K562 (cell line): ENCODE measurements around the gene PLEKHN1. TPM values are rescaled to one million over a fixed set of nuclear protein-coding genes. Genes with fewer than 3 reads are reported as not detected.

Source experiments
- ATAC-seq: fragments of 200-7000 bp; cut with Tn5 transposase; 3 replicates; pipeline ENCODE4 v1.9.1; 2020; ENCODE audit warnings: moderate library complexity
- BruUV-seq: library from RNA; stranded (reverse); fragments of 400-500 nt; replicated peaks from 2 replicates; lab custom pipeline; 2021; lab: Mats Ljungman, UMichigan
- CTCF ChIA-PET: fragments of 300-600 bp; formaldehyde crosslinking; extraction: SDS; loops from one replicate; lab custom pipeline; 2021; ENCODE audit warnings: low intra/inter-chr PET ratio; lab: Yijun Ruan, JAX
- POLR2A ChIA-PET: fragments of 300-600, 350-650 bp; sonication (Branson Sonifier 250); formaldehyde crosslinking; extraction: SDS; loops from one replicate; lab custom pipeline; 2021; ENCODE audit warnings: antibody characterized with exemption, inconsistent platforms; lab: Yijun Ruan, JAX
- DNase-seq, 4 experiments: peaks; one replicate each; pipeline versions ENCODE4 v3.0.0 to v3.0.0-alpha.2; 2011 to 2018; ENCODE audit warnings: low spot score in 3 of 4, mixed read lengths in 3 of 4; ENCODE audit errors: extremely low read depth in 1 of 4
- FAIRE-seq: peaks from 2 replicates; lab custom pipeline; 2011; peaks lifted over from hg19 to GRCh38; lab: Jason Lieb, UNC
- H2AFZ ChIP-seq: 2 replicates; pipeline ENCODE4 v1.6.0; 2011; ENCODE audit warnings: low read depth, low read length, control low read depth, inconsistent platforms
- H3K27ac ChIP-seq: fragments of 200-600 bp; 3 replicates; pipeline ENCODE4 v1.8.0; 2011; ENCODE audit warnings: low read depth, mild to moderate bottlenecking, control low read depth, inconsistent platforms, low read length, moderate library complexity, mixed read lengths; ENCODE audit errors: extremely low read depth
- H3K27me3 ChIP-seq, 2 experiments: fragments of 300-600 bp in 1 of 2; 2 replicates in 1 of 2; 3 replicates in 1 of 2; pipeline versions ENCODE4 v1.6.0 to v1.8.0; 2011; ENCODE audit warnings: inconsistent platforms in 2 of 2, low read length in 2 of 2, mild to moderate bottlenecking in 1 of 2, mixed read lengths in 1 of 2, moderate library complexity in 1 of 2; ENCODE audit not compliant: control insufficient read depth in 2 of 2, insufficient read depth in 2 of 2
- H3K36me3 ChIP-seq: fragments of 300-600 bp; 3 replicates; pipeline ENCODE4 v1.8.0; 2011; ENCODE audit warnings: mild to moderate bottlenecking, low read length, inconsistent platforms; ENCODE audit not compliant: control insufficient read depth, insufficient read depth
- H3K4me1 ChIP-seq, 2 experiments: fragments of 200-600 bp in 1 of 2; replicated peaks in 1 of 2; 2 replicates in 1 of 2; 3 replicates in 1 of 2; pipeline versions ENCODE4 v1.5.1 to v1.8.0; 2011; ENCODE audit warnings: inconsistent platforms in 2 of 2, low read length in 2 of 2, mild to moderate bottlenecking in 1 of 2, mixed read lengths in 1 of 2, moderate library complexity in 1 of 2; ENCODE audit not compliant: control insufficient read depth in 2 of 2, insufficient read depth in 2 of 2
- H3K4me2 ChIP-seq: 2 replicates; pipeline ENCODE4 v1.6.1; 2011; ENCODE audit warnings: low read length, control low read depth, inconsistent platforms, mixed read lengths; ENCODE audit not compliant: insufficient read depth
- H3K4me3 ChIP-seq: fragments of 200-600 bp; sonication (generic), shearing (Covaris generic); 2 replicates; pipeline ENCODE4 v1.5.1; 2016; ENCODE audit warnings: control low read depth, inconsistent platforms
- H3K79me2 ChIP-seq: fragments of 200-600 bp; 3 replicates; pipeline ENCODE4 v1.8.0; 2011; ENCODE audit warnings: low read length, inconsistent platforms; ENCODE audit not compliant: control insufficient read depth, insufficient read depth
- H3K9ac ChIP-seq, 2 experiments: 2 replicates each; pipeline versions ENCODE4 v1.6.0 to v1.6.1; 2011; ENCODE audit warnings: low read depth in 2 of 2, low read length in 2 of 2, control low read depth in 1 of 2, inconsistent platforms in 1 of 2, mild to moderate bottlenecking in 1 of 2, mixed read lengths in 1 of 2; ENCODE audit not compliant: insufficient read depth in 1 of 2
- H3K9me1 ChIP-seq: one replicate; pipeline ENCODE4 v1.6.0; 2011; ENCODE audit warnings: inconsistent platforms, mild to moderate bottlenecking, low read length, moderate library complexity; ENCODE audit not compliant: control insufficient read depth, insufficient read depth
- H3K9me3 ChIP-seq: replicated peaks from 2 replicates; pipeline ENCODE4 v1.5.1; 2011; ENCODE audit warnings: low read depth, low read length, inconsistent platforms; ENCODE audit not compliant: control insufficient read depth, insufficient read depth
- H4K20me1 ChIP-seq: replicated peaks from 2 replicates; pipeline ENCODE4 v1.6.1; 2011; ENCODE audit warnings: low read length, inconsistent platforms, mixed read lengths; ENCODE audit not compliant: control insufficient read depth, insufficient read depth
- CCAR2 ChIP-seq: fragments of 200-400 bp; formaldehyde crosslinking; IDR thresholded peaks from 2 replicates; pipeline ENCODE4 v1.6.1; 2017; ENCODE audit warnings: mild to moderate bottlenecking, low read depth, low read length
- CHD4 ChIP-seq: fragments of 200-600 bp; sonication (generic); IDR thresholded peaks from 3 replicates; pipeline ENCODE4 v1.6.1; 2012; ENCODE audit warnings: low read depth, mild to moderate bottlenecking, mixed read lengths, low read length, inconsistent platforms; ENCODE audit not compliant: insufficient read depth, insufficient replicate concordance, poor library complexity, severe bottlenecking
- CREB1 ChIP-seq, 2 experiments: sonication (generic) in 1 of 2; formaldehyde crosslinking in 1 of 2; IDR thresholded peaks; 2 replicates each; pipeline versions ENCODE4 v1.6.1 to v1.8.0; 2012 to 2022; ENCODE audit warnings: inconsistent platforms in 1 of 2, mild to moderate bottlenecking in 1 of 2, missing genetic modification reagents in 1 of 2, moderate library complexity in 1 of 2
- DPF2 ChIP-seq: fragments of 450-650 bp; IDR thresholded peaks from 2 replicates; pipeline ENCODE4 v1.6.1; 2016
- MAZ ChIP-seq, 2 experiments: fragments of 450-650 bp in 1 of 2; sonication (generic) in 1 of 2; formaldehyde crosslinking; IDR thresholded peaks in 1 of 2; conservative IDR thresholded peaks in 1 of 2; 2 replicates each; pipeline versions ENCODE4 v1.4.0 to v1.5.0; 2020; ENCODE audit warnings: mild to moderate bottlenecking in 1 of 2, missing genetic modification reagents in 1 of 2
- RBM14 ChIP-seq: fragments of 200-400 bp; formaldehyde crosslinking; IDR thresholded peaks from 2 replicates; pipeline ENCODE4 v1.6.1; 2018; ENCODE audit warnings: low read depth, mild to moderate bottlenecking, low read length, moderate library complexity, borderline replicate concordance; ENCODE audit not compliant: insufficient read depth
- SMARCA4 ChIP-seq: fragments of 450-650 bp; IDR thresholded peaks from 2 replicates; pipeline ENCODE4 v1.6.1; 2016
- U2AF1 ChIP-seq: fragments of 200-400 bp; formaldehyde crosslinking; optimal IDR thresholded peaks from 2 replicates; pipeline ENCODE3; 2017; ENCODE audit warnings: mild to moderate bottlenecking, low read depth, low read length, moderate library complexity
- XRCC5 ChIP-seq: fragments of 200-400 bp; formaldehyde crosslinking; IDR thresholded peaks from 2 replicates; pipeline ENCODE4 v1.6.1; 2017; ENCODE audit warnings: low read depth, mild to moderate bottlenecking, low read length
- WGBS: fragments of 100-300 bp; shearing (Covaris generic); methylation state at CpG from one replicate; pipeline ENCODE4 v1.1.6; 2016; ENCODE audit warnings: low coverage, mixed read lengths; ENCODE audit not compliant: insufficient coverage; ENCODE audit errors: missing lambda C conversion rate; 5-methylcytosine and 5-hydroxymethylcytosine counted together
- in situ Hi-C: fragments of 300-500 bp; cut with MboI; formaldehyde crosslinking; loops from 4 replicates; pipeline ENCODE4 v1.15.0; 2018; ENCODE audit warnings: inconsistent platforms, mixed read lengths
- intact Hi-C: fragments of 100-400 bp; cut with micrococcal nuclease; formaldehyde crosslinking; loops from 2 replicates; pipeline ENCODE4 v1.14.2; 2022
- polyA plus RNA-seq, 8 experiments: library from polyadenylated mRNA; depleted of rRNA in 4 of 8; stranded (reverse) in 5 of 8; unstranded in 3 of 8; fragments of >200 nt; fragmentation: Nextera tagmentation in 2 of 8; fragmentation: Illumina TruSeq in 1 of 8; extraction: Ambion mirVana in 2 of 8; extraction: Trizol in 1 of 8; gene quantifications; 2 replicates each; pipeline versions ENCODE4 v1.2.1 to v1.2.3, GENCODE V29; 2011 to 2014; ENCODE audit warnings: inconsistent platforms in 1 of 8, missing spikeins in 1 of 8
- total RNA-seq, 7 experiments: library from RNA; depleted of rRNA in 6 of 7; stranded (reverse); fragments of >200 nt in 6 of 7; fragmentation: Illumina TruSeq in 2 of 7; extraction: Trizol in 2 of 7; gene quantifications; 2 replicates each; pipeline versions ENCODE4 v1.2.1 to v1.2.3, GENCODE V29; 2011 to 2021; ENCODE audit warnings: low replicate concordance in 1 of 7
- TF ChIP-seq, protein P1 (sequence below): IDR thresholded peaks from 2 replicates; pipeline ENCODE4 v1.6.1; 2014; ENCODE audit warnings: antibody characterized with exemption
- TF ChIP-seq, protein P2 (sequence below): fragments of 450-650 bp; IDR thresholded peaks from 2 replicates; pipeline ENCODE4 v1.6.1; 2017; ENCODE audit warnings: mild to moderate bottlenecking, moderate library complexity
- TF ChIP-seq, protein P3 (sequence below), 2 experiments: fragments of 450-650 bp in 1 of 2; sonication (generic) in 1 of 2; formaldehyde crosslinking; conservative IDR thresholded peaks; 2 replicates each; pipeline versions ENCODE4 v1.4.0 to v1.8.1; 2020 to 2022; ENCODE audit warnings: mild to moderate bottlenecking in 1 of 2, missing genetic modification reagents in 1 of 2
- TF ChIP-seq, protein P4 (sequence below): fragments of 450-650 bp; IDR thresholded peaks from 2 replicates; pipeline ENCODE4 v1.6.1; 2017; ENCODE audit warnings: antibody characterized with exemption, mild to moderate bottlenecking

Gene PLEKHN1
- total and polyA plus RNA-seq, 9 of the 15 experiments (the other 6 are each of a cell fraction or from before 2014, with no cell fraction given), result 0.07 to 1.5 (median 0.13) TPM; not detected in 2

DNA sequence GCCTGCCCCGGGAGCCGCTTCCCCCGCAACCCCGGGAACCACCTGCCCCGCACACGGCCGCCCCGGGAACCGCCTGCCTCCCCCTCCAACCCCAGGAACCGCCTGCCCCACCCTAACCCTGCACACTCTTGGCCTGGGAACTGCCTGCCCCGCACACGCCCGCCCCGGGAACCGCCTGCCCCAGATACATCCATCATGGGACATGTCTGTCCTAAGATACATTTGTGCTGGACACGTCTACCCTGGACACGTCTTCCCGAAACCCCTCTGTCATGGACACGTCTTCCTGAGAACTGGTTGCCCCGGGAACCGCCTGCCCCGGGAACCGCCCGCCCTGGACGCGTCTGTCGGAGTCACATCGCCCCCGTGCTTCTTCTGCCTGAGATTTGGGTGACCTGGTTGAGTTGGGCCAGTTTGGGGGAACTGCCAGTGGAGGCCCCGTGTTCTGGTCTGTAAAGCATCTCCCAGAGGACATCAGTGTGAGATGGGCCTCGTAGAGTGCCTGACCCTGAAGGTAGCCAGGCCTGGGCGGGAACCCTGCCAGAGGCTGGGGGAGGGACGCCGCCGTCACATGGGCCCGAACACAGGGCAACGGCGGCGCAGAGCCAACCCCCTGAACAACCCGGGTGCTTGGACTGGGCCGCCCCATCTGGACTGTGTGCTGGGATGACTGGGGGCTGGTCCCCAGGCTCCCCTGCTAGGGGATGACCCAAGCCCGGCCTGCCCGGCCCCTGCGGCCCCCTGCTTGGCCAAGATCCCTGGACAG, 12.0 kb downstream of the PLEKHN1 start:
- no peak overlapping the region for H3K4me3 ChIP-seq
- intact Hi-C loops (no loop called here), in situ Hi-C loops (no loop called here)
- POLR2A ChIA-PET, result no interaction called here
- DNase-seq (peak; percentile 38 to 59 (median 54)), ATAC-seq (peak; percentile 39), FAIRE-seq (no peak)
- H3K9me3 ChIP-seq, result no peaks in the 10 kb centered on the region
- BruUV-seq, result no TSS peak
- no peak overlapping the region for H3K4me2 ChIP-seq
- no peaks in the 10 kb centered on the region for H3K79me2 ChIP-seq
- no peak overlapping the region for H3K27ac ChIP-seq
- H2AFZ ChIP-seq, result no peak overlapping the region
- no peak overlapping the region; a peak in 1 of 4 replicates for H3K9ac ChIP-seq
- peaks cover 33 to 74% of the 10 kb centered on the region in 2 experiments; a peak in 4 of 5 replicates for H3K27me3 ChIP-seq
- peaks cover 13% of the 10 kb centered on the region for H4K20me1 ChIP-seq
- H3K4me1 ChIP-seq, result peaks cover 0 to 84% of the 10 kb centered on the region in 2 experiments; a peak in 3 of 5 replicates
- no peaks in the 10 kb centered on the region for H3K9me1 ChIP-seq
- WGBS, result 16% methylated on average over 42 of the region's 44 CpGs
- CTCF ChIA-PET, result no interaction called here
- H3K36me3 ChIP-seq, result no peaks in the 10 kb centered on the region
- TF ChIP-seq, protein P1, sequence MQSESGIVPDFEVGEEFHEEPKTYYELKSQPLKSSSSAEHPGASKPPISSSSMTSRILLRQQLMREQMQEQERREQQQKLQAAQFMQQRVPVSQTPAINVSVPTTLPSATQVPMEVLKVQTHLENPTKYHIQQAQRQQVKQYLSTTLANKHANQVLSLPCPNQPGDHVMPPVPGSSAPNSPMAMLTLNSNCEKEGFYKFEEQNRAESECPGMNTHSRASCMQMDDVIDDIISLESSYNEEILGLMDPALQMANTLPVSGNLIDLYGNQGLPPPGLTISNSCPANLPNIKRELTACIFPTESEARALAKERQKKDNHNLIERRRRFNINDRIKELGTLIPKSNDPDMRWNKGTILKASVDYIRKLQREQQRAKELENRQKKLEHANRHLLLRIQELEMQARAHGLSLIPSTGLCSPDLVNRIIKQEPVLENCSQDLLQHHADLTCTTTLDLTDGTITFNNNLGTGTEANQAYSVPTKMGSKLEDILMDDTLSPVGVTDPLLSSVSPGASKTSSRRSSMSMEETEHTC, result no peak
- TF ChIP-seq CCAR2 (no peak), MAZ (CRISPR knock-in tag; conservative IDR thresholded peaks at IDR 0.05 in 1 of 2, IDR thresholded peaks at IDR 0.05 in 1 of 2) (no peak), DPF2 (0 out of 2 replicates have a peak, but pooled peaks have one; percentile 19), CREB1 (IDR thresholded peaks at IDR 0.05) (no peak), CREB1 (CRISPR knock-in tag; IDR thresholded peaks at IDR 0.05) (no peak), CHD4 (no peak), RBM14 (no peak), U2AF1 (no peak), XRCC5 (no peak), SMARCA4 (no peak)
- TF ChIP-seq, protein P2, sequence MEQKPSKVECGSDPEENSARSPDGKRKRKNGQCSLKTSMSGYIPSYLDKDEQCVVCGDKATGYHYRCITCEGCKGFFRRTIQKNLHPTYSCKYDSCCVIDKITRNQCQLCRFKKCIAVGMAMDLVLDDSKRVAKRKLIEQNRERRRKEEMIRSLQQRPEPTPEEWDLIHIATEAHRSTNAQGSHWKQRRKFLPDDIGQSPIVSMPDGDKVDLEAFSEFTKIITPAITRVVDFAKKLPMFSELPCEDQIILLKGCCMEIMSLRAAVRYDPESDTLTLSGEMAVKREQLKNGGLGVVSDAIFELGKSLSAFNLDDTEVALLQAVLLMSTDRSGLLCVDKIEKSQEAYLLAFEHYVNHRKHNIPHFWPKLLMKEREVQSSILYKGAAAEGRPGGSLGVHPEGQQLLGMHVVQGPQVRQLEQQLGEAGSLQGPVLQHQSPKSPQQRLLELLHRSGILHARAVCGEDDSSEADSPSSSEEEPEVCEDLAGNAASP, result no peak
- TF ChIP-seq, protein P3, sequence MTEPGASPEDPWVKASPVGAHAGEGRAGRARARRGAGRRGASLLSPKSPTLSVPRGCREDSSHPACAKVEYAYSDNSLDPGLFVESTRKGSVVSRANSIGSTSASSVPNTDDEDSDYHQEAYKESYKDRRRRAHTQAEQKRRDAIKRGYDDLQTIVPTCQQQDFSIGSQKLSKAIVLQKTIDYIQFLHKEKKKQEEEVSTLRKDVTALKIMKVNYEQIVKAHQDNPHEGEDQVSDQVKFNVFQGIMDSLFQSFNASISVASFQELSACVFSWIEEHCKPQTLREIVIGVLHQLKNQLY (CRISPR knock-in tag; conservative IDR thresholded peaks at IDR 0.05), result no peak
- TF ChIP-seq, protein P4, sequence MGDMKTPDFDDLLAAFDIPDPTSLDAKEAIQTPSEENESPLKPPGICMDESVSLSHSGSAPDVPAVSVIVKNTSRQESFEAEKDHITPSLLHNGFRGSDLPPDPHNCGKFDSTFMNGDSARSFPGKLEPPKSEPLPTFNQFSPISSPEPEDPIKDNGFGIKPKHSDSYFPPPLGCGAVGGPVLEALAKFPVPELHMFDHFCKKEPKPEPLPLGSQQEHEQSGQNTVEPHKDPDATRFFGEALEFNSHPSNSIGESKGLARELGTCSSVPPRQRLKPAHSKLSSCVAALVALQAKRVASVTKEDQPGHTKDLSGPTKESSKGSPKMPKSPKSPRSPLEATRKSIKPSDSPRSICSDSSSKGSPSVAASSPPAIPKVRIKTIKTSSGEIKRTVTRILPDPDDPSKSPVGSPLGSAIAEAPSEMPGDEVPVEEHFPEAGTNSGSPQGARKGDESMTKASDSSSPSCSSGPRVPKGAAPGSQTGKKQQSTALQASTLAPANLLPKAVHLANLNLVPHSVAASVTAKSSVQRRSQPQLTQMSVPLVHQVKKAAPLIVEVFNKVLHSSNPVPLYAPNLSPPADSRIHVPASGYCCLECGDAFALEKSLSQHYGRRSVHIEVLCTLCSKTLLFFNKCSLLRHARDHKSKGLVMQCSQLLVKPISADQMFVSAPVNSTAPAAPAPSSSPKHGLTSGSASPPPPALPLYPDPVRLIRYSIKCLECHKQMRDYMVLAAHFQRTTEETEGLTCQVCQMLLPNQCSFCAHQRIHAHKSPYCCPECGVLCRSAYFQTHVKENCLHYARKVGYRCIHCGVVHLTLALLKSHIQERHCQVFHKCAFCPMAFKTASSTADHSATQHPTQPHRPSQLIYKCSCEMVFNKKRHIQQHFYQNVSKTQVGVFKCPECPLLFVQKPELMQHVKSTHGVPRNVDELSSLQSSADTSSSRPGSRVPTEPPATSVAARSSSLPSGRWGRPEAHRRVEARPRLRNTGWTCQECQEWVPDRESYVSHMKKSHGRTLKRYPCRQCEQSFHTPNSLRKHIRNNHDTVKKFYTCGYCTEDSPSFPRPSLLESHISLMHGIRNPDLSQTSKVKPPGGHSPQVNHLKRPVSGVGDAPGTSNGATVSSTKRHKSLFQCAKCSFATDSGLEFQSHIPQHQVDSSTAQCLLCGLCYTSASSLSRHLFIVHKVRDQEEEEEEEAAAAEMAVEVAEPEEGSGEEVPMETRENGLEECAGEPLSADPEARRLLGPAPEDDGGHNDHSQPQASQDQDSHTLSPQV, result no peak
